Activated naive CD8-positive, alpha-beta T cell treated with anti-CD3 and anti-CD28 coated beads, Interleukin-2, amount 50 U/mL, for 16 hours (primary cell): ENCODE data around the gene POU6F2.

Source experiments
- DNase-seq: peaks from one replicate; pipeline ENCODE4 v3.0.0-alpha.2; 2020; ENCODE audit warnings: low read depth, low spot score

The POU6F2 gene

DNA sequence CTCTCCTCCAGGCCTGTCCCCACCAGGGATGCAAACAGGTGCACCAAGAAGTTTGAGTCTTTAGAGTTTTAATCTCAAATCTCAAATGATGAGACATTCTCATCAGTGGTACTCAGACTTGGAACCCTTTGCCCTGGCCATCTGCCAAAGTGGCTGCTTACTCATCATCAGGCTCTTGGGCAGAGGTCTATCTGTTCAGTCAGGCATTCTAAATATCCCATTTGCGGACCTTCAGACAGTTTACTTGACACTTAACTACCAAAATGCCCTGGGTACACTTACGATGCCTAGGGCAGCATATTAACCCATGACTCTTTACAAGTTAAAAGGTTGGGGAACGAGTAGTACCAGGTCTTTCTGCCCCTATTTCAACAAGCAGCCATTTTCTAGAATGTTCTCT is 527.3 kb downstream of the POU6F2 start:
- DNase-seq = no peak

DNA sequence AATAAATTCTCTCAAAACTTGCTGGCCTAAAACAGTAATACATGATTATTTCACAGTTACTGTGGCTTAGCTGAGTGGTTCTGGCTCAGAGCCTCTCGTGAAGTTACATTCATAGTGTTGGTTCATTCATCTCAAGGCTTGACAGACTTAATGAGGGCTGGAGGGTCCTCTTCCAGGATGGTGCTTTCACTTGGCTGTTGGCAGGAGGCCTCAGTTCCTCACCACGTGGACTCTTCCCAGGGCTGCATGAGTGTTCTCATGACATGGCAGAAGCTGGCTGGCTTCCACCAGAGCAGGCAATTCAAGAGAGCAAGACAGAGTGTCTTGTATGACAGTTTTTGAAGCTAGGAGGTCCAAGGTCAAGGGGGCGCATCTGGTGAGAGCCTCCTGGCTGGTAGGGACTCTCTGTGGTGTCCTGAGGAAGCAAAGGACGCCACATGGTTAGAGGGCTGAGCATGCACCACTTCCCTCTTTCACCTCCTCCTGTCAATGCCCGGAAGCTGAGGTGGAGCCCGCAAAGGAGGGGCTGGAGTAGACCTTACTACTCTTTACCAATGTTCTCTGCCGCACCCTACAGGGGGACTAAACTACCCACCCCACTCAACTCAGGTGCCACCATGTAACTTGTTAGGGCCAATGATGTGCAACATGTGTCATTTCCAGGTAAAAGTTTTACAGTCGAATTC is 530.3 kb downstream of the POU6F2 start:
- DNase-seq = no peak

DNA sequence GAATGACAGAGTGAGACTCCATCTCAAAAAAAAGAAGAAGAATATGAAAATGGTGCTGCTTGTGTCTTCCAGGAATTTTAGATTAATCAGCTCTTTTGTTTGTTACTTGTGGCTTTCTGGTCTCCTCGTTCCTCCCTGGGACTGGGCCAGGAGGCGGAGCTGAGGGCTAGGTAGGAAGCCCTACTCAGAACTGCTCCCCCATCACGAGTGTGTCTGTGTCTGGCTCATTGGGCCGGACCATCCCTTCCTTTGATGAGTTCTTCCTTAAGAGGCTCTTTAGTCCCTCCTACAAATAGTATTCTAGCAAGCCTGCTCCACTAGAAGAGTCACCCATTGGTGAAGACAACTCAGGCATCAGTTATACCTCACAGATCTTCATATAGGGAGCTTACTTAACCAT is 531.7 kb downstream of the POU6F2 start:
- DNase-seq = no peak

DNA sequence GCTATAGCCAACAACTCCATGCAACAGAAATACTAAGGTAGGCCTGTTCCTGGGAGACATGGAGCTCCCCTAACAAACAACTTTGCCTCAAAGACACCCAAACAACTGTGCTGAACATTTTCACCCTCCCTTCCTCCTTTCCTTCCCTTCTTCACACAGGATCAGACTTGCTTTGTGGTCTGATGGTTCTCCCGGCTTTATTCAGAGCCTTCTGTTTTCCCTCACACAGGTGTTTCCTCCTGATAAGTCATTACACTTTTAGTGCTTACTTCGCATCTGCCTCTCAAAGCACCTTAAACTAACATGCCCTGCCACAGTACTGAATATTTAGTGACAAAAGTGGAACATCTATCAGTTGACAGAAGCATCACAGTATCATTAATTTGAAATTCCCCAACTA is 532.2 kb downstream of the POU6F2 start:
- no peak for DNase-seq

DNA sequence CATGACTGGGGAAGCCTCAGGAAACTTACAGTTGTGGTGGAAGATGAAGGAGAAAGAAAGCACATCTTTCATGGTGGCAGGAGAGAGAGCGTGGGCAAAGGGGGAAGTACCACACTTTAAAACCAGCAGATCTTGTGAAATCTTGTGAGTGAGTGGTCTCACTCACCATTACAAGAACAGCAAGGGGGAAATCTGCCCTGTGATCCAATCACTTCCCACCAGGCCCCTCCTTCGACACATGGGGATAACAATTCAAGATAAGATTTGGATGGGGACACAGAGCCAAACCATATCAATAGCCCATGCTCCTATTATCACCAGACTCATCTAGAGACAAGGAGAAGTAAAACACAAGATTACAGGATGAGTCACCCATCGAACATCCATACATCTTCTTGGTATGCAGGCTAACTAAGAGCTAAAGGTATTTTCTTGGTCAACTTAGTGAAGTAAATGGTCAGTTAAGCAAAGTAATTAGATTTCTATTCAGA is 533.2 kb downstream of the POU6F2 start:
- no peak for DNase-seq

DNA sequence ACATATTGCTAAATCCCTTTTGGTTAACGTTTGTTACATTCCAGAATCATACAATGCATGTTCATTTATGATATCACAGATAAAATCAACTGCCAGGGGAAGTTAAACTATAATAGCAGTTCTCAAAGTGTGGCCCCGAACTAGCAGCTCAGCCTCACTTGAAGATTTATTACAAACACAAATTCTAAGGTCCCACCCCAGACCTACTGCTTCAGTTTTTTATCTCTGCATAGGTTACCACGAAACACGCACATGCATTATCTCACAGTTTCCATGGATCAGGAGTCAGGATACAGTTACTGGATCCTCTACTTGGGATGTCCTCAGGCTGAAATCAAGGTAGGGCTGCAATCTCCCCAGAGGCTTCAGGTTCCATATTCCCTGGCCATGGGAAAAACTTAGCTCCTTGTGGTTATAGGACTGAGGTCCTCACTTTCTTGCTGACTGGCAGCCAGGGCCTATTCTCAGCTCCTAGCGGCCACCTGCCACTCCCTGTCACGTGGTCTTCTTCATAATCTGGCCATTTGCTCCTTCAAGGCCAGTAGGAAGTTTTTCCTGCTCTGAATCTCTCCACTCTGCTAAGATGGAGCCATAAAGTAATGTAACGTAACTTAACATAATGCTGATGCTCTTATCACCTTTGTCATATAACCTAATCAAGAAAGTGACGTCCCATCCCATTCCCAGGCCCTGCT is 538.0 kb downstream of the POU6F2 start:
- DNase-seq = no peak

DNA sequence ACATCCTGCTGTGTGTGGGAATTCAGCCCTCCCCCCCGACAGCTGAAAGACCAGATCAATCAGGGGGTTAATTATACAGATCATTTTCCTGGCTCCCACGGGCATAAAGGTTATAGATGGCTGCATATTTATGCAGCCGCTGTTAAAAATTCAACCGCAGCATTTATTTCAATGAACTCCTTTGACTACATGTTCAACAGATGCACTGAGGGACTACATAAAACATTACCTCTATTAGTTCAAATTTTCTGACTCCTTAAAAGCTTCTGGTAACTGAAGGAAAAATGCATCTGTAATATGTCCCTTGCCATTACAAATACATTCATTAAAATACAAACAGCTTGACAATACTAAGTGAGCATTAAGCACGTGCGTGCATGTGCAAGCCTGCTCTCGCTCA is 538.8 kb downstream of the POU6F2 start:
- no peak for DNase-seq

DNA sequence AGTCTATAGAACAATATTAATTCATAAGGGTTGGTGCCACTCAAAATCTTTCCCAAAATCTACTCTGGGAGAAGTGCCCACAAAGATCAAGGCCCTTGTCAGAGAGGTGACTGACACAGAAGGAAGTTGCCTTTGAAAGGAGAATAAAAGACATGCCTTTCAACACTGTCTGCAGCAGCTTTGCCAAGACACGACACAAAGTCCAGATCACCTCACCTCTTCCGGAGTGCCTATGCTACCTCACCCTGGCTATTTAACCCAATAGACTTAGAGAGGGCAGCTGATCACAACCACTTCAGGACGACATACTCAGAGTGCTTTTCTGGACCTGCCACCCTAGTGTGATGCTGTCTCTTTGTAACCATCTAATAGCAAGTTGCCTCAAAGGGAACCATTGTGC is 539.5 kb downstream of the POU6F2 start:
- DNase-seq = no peak
